SU-DHL-6 (cell line): Measurements from ENCODE around the gene EFS.

Source experiments
- H2AFZ ChIP-seq: fragments of 200-600 bp; sonication (generic); 2 replicates; pipeline ENCODE4 v1.6.1; 2014; ENCODE audit warnings: low read depth, mild to moderate bottlenecking, moderate library complexity, mixed read lengths, antibody characterized with exemption, low read length; ENCODE audit not compliant: severe bottlenecking
- H3F3A ChIP-seq: fragments of 200-600 bp; shearing (Covaris generic); 2 replicates; pipeline ENCODE4 v1.6.0; 2016; ENCODE audit warnings: antibody characterized with exemption, mild to moderate bottlenecking; ENCODE audit not compliant: insufficient read depth
- H3K27ac ChIP-seq: fragments of 200-600 bp; sonication (generic); 2 replicates; pipeline ENCODE4 v1.5.1; 2016; ENCODE audit warnings: low read depth, mild to moderate bottlenecking, low read length, moderate library complexity, mixed read lengths
- H3K27me3 ChIP-seq: fragments of 200-600 bp; sonication (generic), shearing (Covaris generic); 2 replicates; pipeline ENCODE4 v1.6.0; 2014; ENCODE audit warnings: mild to moderate bottlenecking, low read length
- H3K36me3 ChIP-seq: fragments of 200-600 bp; sonication (generic); 2 replicates; pipeline ENCODE4 v1.6.1; 2014; ENCODE audit warnings: mild to moderate bottlenecking, low read length, mixed read lengths
- H3K4me2 ChIP-seq: fragments of 300-600, 200-600 bp; shearing (Covaris generic), sonication (generic); 2 replicates; pipeline ENCODE4 v1.6.0; 2014; ENCODE audit warnings: low read length, low read depth, mild to moderate bottlenecking; ENCODE audit not compliant: poor library complexity, severe bottlenecking
- H3K4me3 ChIP-seq: fragments of 200-600 bp; sonication (generic); 2 replicates; pipeline ENCODE4 v1.5.1; 2014; ENCODE audit warnings: antibody characterized with exemption, low read length, mild to moderate bottlenecking, mixed read lengths; ENCODE audit not compliant: insufficient read depth, poor library complexity, severe bottlenecking
- H3K79me2 ChIP-seq: fragments of 200-600 bp; sonication (generic); 2 replicates; pipeline ENCODE4 v1.6.1; 2014; ENCODE audit warnings: mild to moderate bottlenecking, low read length, moderate library complexity; ENCODE audit not compliant: insufficient read depth
- H3K9ac ChIP-seq: fragments of 200-600 bp; sonication (generic); 2 replicates; pipeline ENCODE4 v1.7.0; 2014; ENCODE audit warnings: mild to moderate bottlenecking, low read length
- H3K9me2 ChIP-seq: fragments of 200-600 bp; sonication (generic); replicated peaks from 2 replicates; pipeline ENCODE4 v1.6.1; 2014; ENCODE audit warnings: low read length; ENCODE audit not compliant: insufficient read depth
- H3K9me3 ChIP-seq: fragments of 200-600 bp; sonication (generic); 2 replicates; pipeline ENCODE4 v1.6.1; 2014; ENCODE audit warnings: low read length, mixed read lengths; ENCODE audit not compliant: insufficient read depth
- H4K20me1 ChIP-seq: fragments of 200-600 bp; sonication (generic); 2 replicates; pipeline ENCODE4 v1.6.1; 2014; ENCODE audit warnings: low read depth, mild to moderate bottlenecking, antibody characterized with exemption, low read length, moderate library complexity, mixed read lengths
- EZH2phosphoT487 ChIP-seq: fragments of 200-600 bp; sonication (generic), shearing (Covaris generic); conservative IDR thresholded peaks from 2 replicates; pipeline ENCODE4 v1.6.1; 2018; ENCODE audit warnings: mild to moderate bottlenecking, antibody characterized with exemption, low read length, moderate library complexity, mixed read lengths
- TF ChIP-seq, protein P1 (sequence below): fragments of 200-600 bp; sonication (generic); IDR thresholded peaks from one replicate; pipeline ENCODE4 v1.5.1; 2017; ENCODE audit warnings: antibody characterized with exemption, mild to moderate bottlenecking, low read length, moderate library complexity; ENCODE audit not compliant: insufficient read depth, poor library complexity, severe bottlenecking

Gene EFS

DNA sequence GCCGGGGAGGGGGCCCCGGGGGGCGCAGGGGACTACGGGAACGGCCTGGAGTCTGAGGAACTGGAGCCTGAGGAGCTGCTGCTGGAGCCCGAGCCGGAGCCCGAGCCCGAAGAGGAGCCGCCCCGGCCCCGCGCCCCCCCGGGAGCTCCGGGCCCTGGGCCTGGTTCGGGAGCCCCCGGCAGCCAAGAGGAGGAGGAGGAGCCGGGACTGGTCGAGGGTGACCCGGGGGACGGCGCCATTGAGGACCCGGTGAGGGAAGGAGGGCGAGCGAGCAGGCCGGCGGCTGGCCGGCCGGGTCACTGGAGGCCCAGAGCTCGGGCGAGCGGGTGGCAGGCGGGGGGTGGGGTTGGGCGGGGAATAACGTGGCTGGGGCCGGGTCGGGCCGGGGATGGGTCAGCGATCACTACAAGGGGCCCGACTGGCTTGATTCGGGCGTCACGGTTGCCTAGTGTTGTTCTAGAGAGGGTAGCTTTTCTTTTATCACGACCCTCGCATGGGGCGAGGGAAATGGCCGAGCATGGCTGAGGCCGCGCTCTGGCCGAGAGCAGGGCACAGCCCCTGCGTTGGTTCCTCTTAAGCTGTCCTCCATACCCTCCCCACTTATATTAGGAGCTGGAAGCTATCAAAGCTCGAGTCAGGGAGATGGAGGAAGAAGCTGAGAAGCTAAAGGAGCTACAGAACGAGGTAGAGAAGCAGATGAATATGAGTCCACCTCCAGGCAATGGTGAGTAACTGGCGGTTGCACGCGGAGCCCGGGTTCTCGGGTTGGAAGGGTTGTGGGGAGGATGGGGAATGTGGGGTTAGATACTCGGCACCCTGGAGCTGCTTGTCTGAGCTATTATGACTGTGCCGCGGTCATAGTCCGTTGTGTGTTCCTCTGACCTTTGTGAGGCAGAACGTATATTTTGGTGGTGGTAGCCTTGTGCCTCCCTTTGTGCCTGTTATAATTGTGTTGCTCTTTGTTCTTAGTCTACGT, 43.1 kb downstream of the EFS start:
- Histone ChIP-seq H3K27me3 (no peaks in the 10 kb centered on the region), H3K27ac (peak overlapping the region; percentile 59), H4K20me1 (0 out of 2 replicates have a peak, but pooled peaks cover 4% of the 10 kb centered on the region), H3K4me2 (peak overlapping the region; percentile 92), H3K4me3 (peak overlapping the region; percentile 98), H3K79me2 (peaks cover 19% of the 10 kb centered on the region), H3K36me3 (peaks cover 13% of the 10 kb centered on the region), H3K9me3 (no peaks in the 10 kb centered on the region), H3F3A (peaks cover 18% of the 10 kb centered on the region), H2AFZ (no peak overlapping the region), H3K9me2 (no peaks in the 10 kb centered on the region), H3K9ac (peak overlapping the region; percentile 78)
- no peak for TF ChIP-seq EZH2phosphoT487
- TF ChIP-seq, protein P1, sequence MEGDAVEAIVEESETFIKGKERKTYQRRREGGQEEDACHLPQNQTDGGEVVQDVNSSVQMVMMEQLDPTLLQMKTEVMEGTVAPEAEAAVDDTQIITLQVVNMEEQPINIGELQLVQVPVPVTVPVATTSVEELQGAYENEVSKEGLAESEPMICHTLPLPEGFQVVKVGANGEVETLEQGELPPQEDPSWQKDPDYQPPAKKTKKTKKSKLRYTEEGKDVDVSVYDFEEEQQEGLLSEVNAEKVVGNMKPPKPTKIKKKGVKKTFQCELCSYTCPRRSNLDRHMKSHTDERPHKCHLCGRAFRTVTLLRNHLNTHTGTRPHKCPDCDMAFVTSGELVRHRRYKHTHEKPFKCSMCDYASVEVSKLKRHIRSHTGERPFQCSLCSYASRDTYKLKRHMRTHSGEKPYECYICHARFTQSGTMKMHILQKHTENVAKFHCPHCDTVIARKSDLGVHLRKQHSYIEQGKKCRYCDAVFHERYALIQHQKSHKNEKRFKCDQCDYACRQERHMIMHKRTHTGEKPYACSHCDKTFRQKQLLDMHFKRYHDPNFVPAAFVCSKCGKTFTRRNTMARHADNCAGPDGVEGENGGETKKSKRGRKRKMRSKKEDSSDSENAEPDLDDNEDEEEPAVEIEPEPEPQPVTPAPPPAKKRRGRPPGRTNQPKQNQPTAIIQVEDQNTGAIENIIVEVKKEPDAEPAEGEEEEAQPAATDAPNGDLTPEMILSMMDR: no peak

DNA sequence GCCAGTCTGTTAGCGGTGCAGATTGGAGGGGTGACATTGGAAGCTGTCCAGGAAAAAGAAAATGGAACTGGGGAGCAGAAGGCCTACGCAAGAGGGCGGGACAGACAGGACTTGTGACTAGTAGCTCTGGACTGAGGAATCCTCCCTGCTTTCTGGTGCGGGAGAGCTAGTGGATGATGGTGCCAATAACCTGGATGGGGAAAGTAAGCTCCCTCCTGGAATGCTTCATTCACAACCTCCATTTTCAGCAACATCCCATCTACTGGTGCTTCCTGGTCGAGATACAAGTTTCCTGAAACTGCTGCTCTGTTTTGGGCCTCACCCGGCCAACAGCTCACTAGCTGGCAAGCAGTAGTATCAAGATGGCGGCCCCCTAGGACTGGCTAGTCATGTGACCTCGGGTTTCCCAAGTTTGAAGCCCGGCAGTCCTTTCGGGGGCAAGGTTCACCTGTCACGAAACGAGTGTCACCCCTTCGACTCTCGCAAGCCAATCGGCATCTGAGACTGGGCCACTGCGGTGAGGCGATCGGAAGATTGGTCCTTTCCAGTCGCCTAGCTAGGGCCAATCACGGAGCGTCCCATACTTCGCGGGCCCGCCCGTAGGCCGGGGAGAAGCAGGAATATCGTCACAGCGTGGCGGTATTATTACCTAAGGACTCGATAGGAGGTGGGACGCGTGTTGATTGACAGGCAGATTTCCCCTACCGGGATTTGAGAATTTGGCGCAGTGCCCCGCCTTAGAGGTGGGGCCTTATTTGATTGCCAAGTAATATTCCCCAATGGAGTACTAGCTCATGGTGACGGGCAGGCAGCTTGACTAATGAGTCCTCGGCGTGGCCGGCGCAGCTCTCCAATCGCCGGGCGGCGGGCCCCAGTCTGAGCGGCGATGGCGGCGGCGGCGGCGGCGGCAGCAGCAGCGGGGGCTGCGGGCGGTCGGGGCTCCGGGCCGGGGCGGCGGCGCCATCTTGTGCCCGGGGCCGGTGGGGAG, 44.1 kb downstream of the EFS start, which contains the start of gene PABPN1:
Gene PABPN1, plus strand, starts transcription at position 874 of the 988 bp plus-strand sequence. Its CDS starts 13 bp downstream, at position 887.
- peaks cover 14% of the 10 kb centered on the region; the same call in 1 of the 2 replicates for H3F3A ChIP-seq
- peak within 1 kb of the TSS; percentile 78 for H3K9ac ChIP-seq
- no peaks in the 10 kb centered on the region for H3K27me3 ChIP-seq
- peaks cover 19% of the 10 kb centered on the region for H3K79me2 ChIP-seq
- H3K9me3 ChIP-seq: no peaks in the 10 kb centered on the region
- peak within 1 kb of the TSS; percentile 74 for H3K27ac ChIP-seq
- H3K4me2 ChIP-seq: peak within 1 kb of the TSS; percentile 92
- peaks cover 13% of the 10 kb centered on the region for H3K36me3 ChIP-seq
- H2AFZ ChIP-seq: peak within 1 kb of the TSS; percentile 54
- H3K4me3 ChIP-seq: peak within 1 kb of the TSS; percentile 98
- H3K9me2 ChIP-seq: no peaks in the 10 kb centered on the region
- TF ChIP-seq, protein P1: no peak
- 0 out of 2 replicates have a peak, but pooled peaks cover 4% of the 10 kb centered on the region for H4K20me1 ChIP-seq

DNA sequence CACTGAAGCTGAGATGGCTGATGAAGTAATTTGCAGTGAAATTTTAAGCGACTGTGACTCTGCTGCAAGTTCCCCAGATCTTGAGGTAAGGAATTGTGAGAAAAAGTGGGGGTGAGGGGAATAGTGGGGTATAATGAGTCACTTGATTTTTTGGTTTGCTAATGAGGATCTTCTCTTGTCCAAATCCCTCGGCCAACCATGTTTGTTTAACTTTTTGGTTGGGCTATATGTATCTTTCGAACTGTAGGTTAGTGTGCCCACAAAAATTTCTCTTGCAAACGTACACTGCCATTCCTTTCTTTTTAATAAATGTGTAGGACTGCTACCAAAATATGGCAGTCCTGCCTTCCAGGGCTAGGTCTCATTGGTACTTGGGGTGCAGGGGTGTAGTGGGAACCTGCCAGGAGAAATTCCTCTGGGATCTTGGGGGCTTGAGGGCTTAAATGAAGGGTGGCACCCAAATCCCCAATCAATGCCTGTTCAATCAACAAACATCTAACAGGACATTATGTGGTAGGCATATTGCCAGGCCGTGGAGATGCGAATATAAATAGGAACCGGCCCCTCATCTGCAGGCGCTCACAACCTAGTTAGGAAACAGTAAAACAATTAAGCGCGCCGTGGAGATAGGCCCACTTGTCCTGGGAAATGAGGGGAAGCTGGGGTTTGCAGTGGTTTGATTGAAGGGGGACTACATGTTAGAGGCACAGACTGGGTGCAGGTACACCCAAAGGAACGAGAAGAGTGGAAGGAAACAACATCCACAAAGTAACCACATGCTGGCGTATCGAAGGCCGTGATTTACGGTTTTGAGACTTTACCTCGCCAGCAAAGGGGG, 45.0 kb downstream of the EFS start:
- H3K9me2 ChIP-seq: no peaks in the 10 kb centered on the region
- H3K9ac ChIP-seq: peak overlapping the region; percentile 42
- H3K4me3 ChIP-seq: peak overlapping the region; percentile 59
- peak overlapping the region; percentile 54 for H2AFZ ChIP-seq
- peaks cover 14% of the 10 kb centered on the region; the same call in 1 of the 2 replicates for H3F3A ChIP-seq
- peak overlapping the region; percentile 74 for H3K27ac ChIP-seq
- peak overlapping the region; percentile 80 for H3K4me2 ChIP-seq
- 0 out of 2 replicates have a peak, but pooled peaks cover 4% of the 10 kb centered on the region for H4K20me1 ChIP-seq
- no peaks in the 10 kb centered on the region for H3K27me3 ChIP-seq
- peaks cover 13% of the 10 kb centered on the region for H3K36me3 ChIP-seq
- TF ChIP-seq, protein P1: no peak
- no peak for TF ChIP-seq EZH2phosphoT487
- peaks cover 19% of the 10 kb centered on the region for H3K79me2 ChIP-seq
- H3K9me3 ChIP-seq: no peaks in the 10 kb centered on the region
